ENCODE measurements around the gene UBE2H. TPM values are rescaled to one million over a fixed set of nuclear protein-coding genes. Genes with fewer than 3 reads are reported as not detected.
"Not testable (repeated sequence)": the region's sequence is repeated elsewhere in the genome, so short reads cannot be mapped to it uniquely, and the experiment has no call there.

Gene UBE2H
- total RNA-seq, 1 donor from 2014 or later: 114 TPM

- Histone ChIP-seq H3K36me3 (no peaks in the 10 kb centered on the region), H4K20me1 (ENCODE audit: low read depth) (no peaks in the 10 kb centered on the region), H3K27ac (no peak overlapping the region), H3K9me3 (ENCODE audit: low read depth) (no peaks in the 10 kb centered on the region), H3K4me3 (no peak overlapping the region), H3K9ac (no peak overlapping the region), H3K79me2 (ENCODE audit: low read depth) (no peaks in the 10 kb centered on the region), H2AFZ (replicated peaks) (peak overlapping the region; percentile 73), H3K4me2 (no peak overlapping the region), H3F3A (ENCODE audit: low read depth) (no peaks in the 10 kb centered on the region), H3K4me1 (peaks cover 6% of the 10 kb centered on the region), H3K27me3 (no peaks in the 10 kb centered on the region)
- Mint-ChIP-seq H3K9me3 (no peaks in the 10 kb centered on the region), H3K36me3 (no peaks in the 10 kb centered on the region), H3K4me1 (peaks cover 14% of the 10 kb centered on the region), H3K27me3 (ENCODE audit: insufficient read depth, low read depth) (no peaks in the 10 kb centered on the region), H3K27ac (peak overlapping the region; percentile 98), H3K4me3 (peak overlapping the region; percentile 65)
- no peak for TF ChIP-seq CTCF (IDR thresholded peaks at IDR 0.05)
- TF ChIP-seq EZH2 (IDR thresholded peaks at IDR 0.05): no peak
- TF ChIP-seq EZH2phosphoT487 (IDR thresholded peaks at IDR 0.05): no peak
- DNase-seq (ENCODE audit: low spot score): no peak
These were observed 17.2 kb upstream of the UBE2H start for GRCh38 chr7:129969881-129970446.

- Histone ChIP-seq H3K9me3 (ENCODE audit: low read depth) (no peaks in the 10 kb centered on the region), H3K27ac (no peak overlapping the region), H3K79me2 (ENCODE audit: low read depth) (no peaks in the 10 kb centered on the region), H3K4me3 (no peak overlapping the region), H3K9ac (no peak overlapping the region), H3F3A (ENCODE audit: low read depth) (no peaks in the 10 kb centered on the region), H3K27me3 (no peaks in the 10 kb centered on the region), H2AFZ (replicated peaks) (peak overlapping the region; percentile 73), H3K36me3 (no peaks in the 10 kb centered on the region), H4K20me1 (ENCODE audit: low read depth) (no peaks in the 10 kb centered on the region), H3K4me1 (peaks cover 6% of the 10 kb centered on the region), H3K4me2 (no peak overlapping the region)
- Mint-ChIP-seq H3K9me3 (no peaks in the 10 kb centered on the region), H3K36me3 (no peaks in the 10 kb centered on the region), H3K4me3 (no peak overlapping the region), H3K4me1 (peaks cover 14% of the 10 kb centered on the region), H3K27ac (peak overlapping the region; percentile 51), H3K27me3 (ENCODE audit: insufficient read depth, low read depth) (no peaks in the 10 kb centered on the region)
- DNase-seq (ENCODE audit: low spot score): no peak
- TF ChIP-seq EZH2phosphoT487 (IDR thresholded peaks at IDR 0.05) (no peak), EZH2 (IDR thresholded peaks at IDR 0.05) (no peak)
These were observed 16.0 kb upstream of the UBE2H start for GRCh38 chr7:129968592-129969383.

GRCh38 chr7:129960204-129960475, 7.4 kb upstream of the UBE2H start:
- not testable (repeated sequence) for H3K36me3 ChIP-seq; H3K4me3 ChIP-seq; H3K9me3 ChIP-seq (ENCODE audit: low read depth); H3F3A ChIP-seq (ENCODE audit: low read depth); H3K4me3 Mint-ChIP-seq; H3K36me3 Mint-ChIP-seq; H3K4me2 ChIP-seq; H3K9me3 Mint-ChIP-seq; H3K4me1 ChIP-seq; H4K20me1 ChIP-seq (ENCODE audit: low read depth); H3K27me3 Mint-ChIP-seq (ENCODE audit: insufficient read depth, low read depth); H3K27me3 ChIP-seq; H3K79me2 ChIP-seq (ENCODE audit: low read depth); H2AFZ ChIP-seq (replicated peaks); H3K27ac ChIP-seq; H3K27ac Mint-ChIP-seq; DNase-seq (ENCODE audit: low spot score); H3K9ac ChIP-seq
- H3K4me1 Mint-ChIP-seq: peaks cover 11% of the 10 kb centered on the region

- Histone ChIP-seq H3K4me3 (no peak overlapping the region), H3K79me2 (ENCODE audit: low read depth) (no peaks in the 10 kb centered on the region), H3K4me1 (no peaks in the 10 kb centered on the region), H3K9me3 (ENCODE audit: low read depth) (no peaks in the 10 kb centered on the region), H3K4me2 (no peak overlapping the region), H3K27ac (no peak overlapping the region), H3K36me3 (no peaks in the 10 kb centered on the region), H4K20me1 (ENCODE audit: low read depth) (no peaks in the 10 kb centered on the region), H3K9ac (no peak overlapping the region), H3F3A (ENCODE audit: low read depth) (no peaks in the 10 kb centered on the region), H3K27me3 (no peaks in the 10 kb centered on the region), H2AFZ (replicated peaks) (no peak overlapping the region)
- Mint-ChIP-seq H3K9me3 (no peaks in the 10 kb centered on the region), H3K27me3 (ENCODE audit: insufficient read depth, low read depth) (no peaks in the 10 kb centered on the region), H3K4me1 (peaks cover 11% of the 10 kb centered on the region), H3K4me3 (no peak overlapping the region), H3K27ac (no peak overlapping the region), H3K36me3 (no peaks in the 10 kb centered on the region)
- TF ChIP-seq EZH2 (IDR thresholded peaks at IDR 0.05) (no peak), CTCF (IDR thresholded peaks at IDR 0.05) (no peak), EZH2phosphoT487 (IDR thresholded peaks at IDR 0.05) (no peak)
- no peak for DNase-seq (ENCODE audit: low spot score)
These were observed 6.9 kb upstream of the UBE2H start for GRCh38 chr7:129959471-129960203.

All from neural progenitor cell (in vitro differentiated cells).